Measurements from ENCODE around the gene HOXC12.
A peak's percentile ranks its signal among the peaks of the same experiment; 100 is the strongest.

The HOXC12 gene

GRCh38 chr12:53973236-53974042 lies 18.7 kb downstream of the HOXC12 start:
- no peak for DNase-seq

- peak in 1 of 2 donors; percentile 19 for DNase-seq
These were observed 19.7 kb downstream of the HOXC12 start, which contains the start of gene HOTAIR for GRCh38 chr12:53974084-53975063. Gene HOTAIR (minus strand): TSS chr12:53974954.

DNA sequence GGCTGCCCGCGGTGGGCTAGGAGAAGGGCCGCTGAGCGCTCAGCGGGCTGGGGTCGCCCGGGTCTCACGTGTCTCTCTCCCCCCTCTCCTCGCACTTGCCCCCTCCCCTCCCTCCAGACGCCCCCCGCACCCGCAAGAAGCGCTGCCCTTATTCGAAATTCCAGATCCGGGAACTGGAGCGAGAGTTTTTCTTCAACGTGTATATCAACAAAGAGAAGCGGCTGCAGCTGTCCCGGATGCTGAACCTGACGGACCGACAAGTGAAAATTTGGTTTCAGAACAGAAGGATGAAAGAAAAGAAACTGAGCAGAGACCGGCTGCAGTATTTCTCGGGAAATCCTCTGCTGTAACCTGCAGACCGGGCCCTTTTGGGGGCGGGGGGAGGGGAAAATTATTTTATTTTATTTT lies 20.4 kb downstream of the HOXC12 start:
- no peak for DNase-seq

- DNase-seq: no peak
These were observed 20.9 kb downstream of the HOXC12 start for GRCh38 chr12:53975479-53976152.

DNA sequence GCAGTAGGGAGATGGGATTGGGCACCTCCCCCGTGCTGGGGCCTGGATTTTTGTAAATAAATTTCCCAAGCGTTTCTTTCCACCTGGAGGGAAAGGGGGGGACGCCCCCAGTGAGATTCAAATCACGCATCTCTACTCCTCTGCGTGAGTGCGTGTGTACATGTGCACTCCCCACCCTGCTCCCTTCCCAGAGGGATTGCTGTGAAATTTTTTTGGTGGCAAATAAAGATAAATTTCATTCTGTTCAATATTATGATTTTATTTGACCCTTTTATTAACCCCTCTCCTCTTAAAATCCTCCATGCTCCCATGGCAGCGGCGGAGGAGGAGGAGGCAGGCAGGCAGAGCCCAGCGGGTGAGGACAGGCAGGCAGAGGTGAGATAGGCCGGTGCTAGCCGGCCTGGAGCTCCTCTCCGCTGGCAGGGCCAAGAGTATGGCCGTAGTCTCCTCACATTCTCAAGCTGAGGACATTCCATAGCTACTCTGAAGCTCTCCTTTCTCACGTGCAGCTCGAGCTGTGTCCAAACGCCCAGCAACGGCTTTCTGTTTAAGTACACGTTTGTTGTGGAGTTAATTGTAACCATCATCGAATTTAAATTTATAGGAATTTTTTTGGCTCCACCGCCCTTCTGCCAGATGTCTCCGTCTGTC lies 21.6 kb downstream of the HOXC12 start:
- DNase-seq: no peak

GRCh38 chr12:53976823-53977595 lies 22.3 kb downstream of the HOXC12 start:
- DNase-seq: no peak

GRCh38 chr12:53977596-53978445 lies 23.1 kb downstream of the HOXC12 start:
- no peak for DNase-seq

DNA sequence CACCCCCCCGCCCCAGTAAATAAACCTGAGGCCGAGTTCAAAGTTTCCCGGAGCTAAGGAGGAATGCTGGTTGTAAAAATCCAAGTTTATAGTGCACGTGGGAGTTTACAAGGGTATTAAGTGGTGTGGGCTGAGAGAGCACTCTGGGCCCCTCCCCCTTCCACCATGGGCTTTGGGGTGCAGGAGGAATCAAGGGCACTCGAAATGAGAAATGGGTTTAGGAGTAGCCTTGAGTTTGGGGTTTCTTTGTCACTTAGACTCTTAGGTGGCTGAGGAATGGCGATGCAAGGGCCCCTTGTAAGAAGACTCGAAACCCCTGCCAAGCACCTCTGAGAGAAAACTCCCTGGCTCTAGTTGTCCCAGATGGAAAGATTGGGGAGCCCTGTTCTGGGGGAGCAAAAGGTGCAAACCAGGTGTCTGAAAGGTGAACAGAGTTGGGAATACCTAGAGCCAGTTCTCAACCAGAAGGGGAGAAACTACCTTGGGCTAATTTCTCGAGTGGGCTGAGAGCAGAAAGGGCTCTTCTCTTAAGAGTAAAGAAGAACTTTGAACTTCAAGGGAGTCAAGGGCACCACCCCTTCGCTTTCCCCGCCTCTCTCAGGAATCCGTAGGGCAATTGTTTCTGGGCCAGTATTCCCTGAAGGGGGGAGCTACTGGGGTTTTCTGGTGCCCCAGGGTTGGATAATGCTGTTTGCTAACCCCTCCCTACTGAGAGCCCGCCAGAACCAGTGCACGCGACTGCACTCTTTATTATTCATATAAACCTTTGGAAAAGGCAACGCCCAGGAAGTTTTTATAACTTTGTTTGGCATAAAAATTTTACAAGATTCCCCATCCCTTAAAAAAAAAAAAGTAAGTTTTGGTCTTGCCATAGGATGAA lies 24.0 kb downstream of the HOXC12 start:
- no peak for DNase-seq

GRCh38 chr12:53980104-53980801 lies 25.6 kb downstream of the HOXC12 start:
- no peak for DNase-seq

GRCh38 chr12:53980802-53981496 lies 26.2 kb downstream of the HOXC12 start:
- no peak for DNase-seq

- DNase-seq: no peak
These were observed 27.2 kb downstream of the HOXC12 start for GRCh38 chr12:53981634-53982565.

DNA sequence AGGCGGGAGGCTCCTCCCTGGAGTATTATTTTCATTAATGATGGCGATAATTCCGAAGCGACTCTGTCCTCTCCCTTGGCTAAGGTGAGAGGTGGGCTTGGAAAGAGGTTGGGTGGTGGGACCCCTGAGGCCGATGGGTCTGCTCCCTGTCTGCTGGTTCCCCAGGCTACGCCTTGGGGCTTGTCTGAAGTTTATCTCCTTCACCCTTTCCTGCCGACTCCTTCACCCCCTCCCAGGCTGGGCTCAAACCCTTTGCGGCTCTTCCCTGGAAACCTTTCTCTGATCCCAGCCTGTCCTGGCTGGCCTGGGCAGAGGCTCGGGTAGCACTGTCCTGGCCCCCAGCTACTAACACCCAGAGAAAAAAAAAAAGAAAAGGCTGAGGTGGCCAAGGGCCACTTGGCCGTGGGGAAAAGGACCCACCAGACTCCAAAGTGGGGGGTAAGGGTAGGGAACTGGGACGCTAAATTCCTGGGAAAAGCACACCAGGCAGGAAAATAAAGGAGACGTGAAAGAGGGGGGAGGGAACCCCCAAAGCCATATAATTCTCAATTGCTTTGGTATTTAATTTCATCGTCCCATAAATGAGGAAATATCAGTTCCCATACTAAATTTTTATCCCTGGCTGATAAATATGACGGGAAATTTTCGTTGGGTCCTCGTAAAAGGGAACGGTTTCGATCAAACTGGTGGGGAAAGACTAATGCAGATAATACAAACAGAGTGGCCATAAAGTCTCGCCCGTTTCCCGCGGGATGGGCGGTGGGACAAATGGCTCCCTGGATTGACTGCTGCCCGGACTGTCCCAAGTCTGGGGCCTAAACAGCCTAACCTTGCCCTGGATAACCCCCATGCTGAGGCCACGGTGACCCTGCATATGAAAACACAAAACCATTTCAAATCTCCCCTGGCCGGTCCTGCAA lies 28.2 kb downstream of the HOXC12 start:
- DNase-seq: no peak

DNA sequence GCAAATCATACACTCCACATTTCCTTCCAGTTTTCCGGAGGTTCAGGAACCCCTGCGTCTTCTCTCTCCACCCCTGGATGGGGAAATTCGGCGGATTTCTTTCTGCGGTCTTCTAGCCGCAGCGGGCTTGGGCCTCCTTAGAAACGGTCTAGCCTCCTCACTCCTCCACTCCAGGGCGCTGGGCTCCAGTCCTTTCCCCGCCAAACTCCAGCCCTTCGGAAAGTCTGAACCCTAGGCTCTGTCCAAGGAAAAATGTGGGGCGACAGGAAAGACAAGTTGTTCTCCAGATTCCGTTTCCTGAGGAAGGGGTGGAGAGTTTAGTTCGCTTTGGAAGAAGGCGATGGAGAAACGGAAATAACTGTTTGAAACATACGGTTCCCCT lies 28.9 kb downstream of the HOXC12 start:
- no peak for DNase-seq

- DNase-seq: no peak
These were observed 29.4 kb downstream of the HOXC12 start for GRCh38 chr12:53983950-53984572.

DNA sequence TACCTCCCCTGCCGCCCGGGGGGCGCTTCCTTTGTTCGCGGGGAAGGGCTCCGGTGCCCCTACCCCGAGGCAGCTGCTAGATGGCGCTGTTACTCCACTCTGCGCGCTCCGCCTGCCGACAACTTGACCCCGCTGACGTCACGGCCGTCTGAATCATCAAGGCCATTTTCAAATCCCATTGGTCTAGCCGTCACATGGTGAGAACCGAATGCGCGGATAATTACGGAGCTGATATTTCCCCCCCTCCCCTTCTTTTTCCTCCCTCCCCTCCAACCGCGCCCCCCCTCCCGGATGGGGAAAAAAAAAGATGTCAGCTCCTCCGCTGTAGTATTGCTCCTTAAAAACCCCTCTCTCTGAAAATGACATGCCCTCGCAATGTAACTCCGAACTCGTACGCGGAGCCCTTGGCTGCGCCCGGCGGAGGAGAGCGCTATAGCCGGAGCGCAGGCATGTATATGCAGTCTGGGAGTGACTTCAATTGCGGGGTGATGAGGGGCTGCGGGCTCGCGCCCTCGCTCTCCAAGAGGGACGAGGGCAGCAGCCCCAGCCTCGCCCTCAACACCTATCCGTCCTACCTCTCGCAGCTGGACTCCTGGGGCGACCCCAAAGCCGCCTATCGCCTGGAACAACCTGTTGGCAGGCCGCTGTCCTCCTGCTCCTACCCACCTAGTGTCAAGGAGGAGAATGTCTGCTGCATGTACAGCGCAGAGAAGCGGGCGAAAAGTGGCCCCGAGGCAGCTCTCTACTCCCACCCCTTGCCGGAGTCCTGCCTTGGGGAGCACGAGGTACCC lies 30.4 kb downstream of the HOXC12 start, which contains the start of gene HOXC10:
HOXC10 (plus strand) TSS at position 246 of the 791 bp plus-strand sequence; CDS start at position 360, 114 bp downstream.
- peak; percentile 70 to 82 for DNase-seq
